Vagina (tissue), 2 donors: ENCODE results near the gene CDO1. TPM values are rescaled to one million over a fixed set of nuclear protein-coding genes. Genes with fewer than 3 reads are reported as not detected.

ENCODE experiments used
- DNase-seq, 2 donors: peaks; one replicate each; pipeline ENCODE4 v3.0.0-alpha.2; 2017; ENCODE audit errors: extremely low spot score in 2 of 2
- H3K27ac ChIP-seq: fragments of 200-600 bp; sonication (generic); one replicate; pipeline ENCODE4 v1.5.1; 2019
- H3K27me3 ChIP-seq: fragments of 200-600 bp; sonication (generic); one replicate; pipeline ENCODE4 v1.5.1; 2019
- H3K36me3 ChIP-seq, 2 donors: fragments of 200-600 bp; sonication (generic); one replicate each; pipeline ENCODE4 v1.5.1; 2017 to 2019
- H3K4me1 ChIP-seq: fragments of 200-600 bp; sonication (generic); one replicate; pipeline ENCODE4 v1.5.1; 2019
- H3K4me3 ChIP-seq, 2 donors: fragments of 200-600 bp; sonication (generic); 1 replicate in 1 of 2; 2 replicates in 1 of 2; pipeline ENCODE4 v1.5.1; 2016 to 2019
- H3K9me3 ChIP-seq: fragments of 200-600 bp; sonication (generic); one replicate; pipeline ENCODE4 v1.5.1; 2019
- POLR2A ChIP-seq, 2 donors: fragments of 450-650 bp; IDR thresholded peaks; one replicate each; pipeline ENCODE4 v1.6.1; 2017; ENCODE audit warnings: antibody characterized with exemption in 2 of 2, mild to moderate bottlenecking in 2 of 2, moderate library complexity in 2 of 2
- POLR2AphosphoS5 ChIP-seq, 2 donors: sonication (generic); formaldehyde crosslinking; IDR thresholded peaks; one replicate each; pipeline ENCODE4 v1.9.0; 2017; ENCODE audit warnings: antibody characterized with exemption in 2 of 2, mild to moderate bottlenecking in 2 of 2, low read depth in 1 of 2; ENCODE audit not compliant: insufficient read depth in 1 of 2
- intact Hi-C: fragments of 100-400 bp; cut with DNase I; formaldehyde crosslinking; loops from one replicate; pipeline ENCODE4 v1.15.1; 2023
- total RNA-seq: library from RNA; depleted of rRNA; stranded (reverse); fragments of >200 nt; gene quantifications from one replicate; pipeline ENCODE4 v1.2.3, GENCODE V29; 2016
- TF ChIP-seq, protein P1 (sequence below), 3 experiments: fragments of 450-650 bp in 2 of 3; fragments of 200-600 bp in 1 of 3; sonication (generic) in 1 of 3; IDR thresholded peaks; one replicate each; pipeline ENCODE4 v1.5.1; 2017 to 2019; ENCODE audit warnings: antibody characterized with exemption in 3 of 3, mild to moderate bottlenecking in 2 of 3, moderate library complexity in 2 of 3

The CDO1 gene
- total RNA-seq, 1 donor from 2014 or later = 16.0 TPM

DNA sequence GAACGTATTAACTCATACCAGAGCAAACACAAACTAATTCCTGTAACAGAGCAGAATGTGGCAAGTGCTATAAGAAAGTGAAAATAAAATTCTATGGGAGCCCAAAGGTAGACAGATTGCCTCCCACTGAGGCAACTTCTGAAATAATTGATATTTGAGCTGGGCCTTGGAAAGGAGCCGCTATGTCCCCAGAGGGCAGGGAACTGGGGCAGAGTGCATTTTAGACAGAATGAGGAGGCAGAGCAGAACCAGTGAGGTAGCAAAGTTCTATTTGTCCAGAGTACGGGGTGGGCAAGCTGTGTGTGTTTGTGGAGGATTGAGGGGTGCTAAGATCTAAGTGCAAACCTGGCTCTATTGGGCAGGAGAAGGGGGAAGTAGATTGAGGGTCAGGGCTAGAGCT lies 19.8 kb downstream of the CDO1 start:
- intact Hi-C loops = no loop called here
- Histone ChIP-seq H3K27me3 (no peaks in the 10 kb centered on the region), H3K4me3 (no peak overlapping the region), H3K4me1 (no peaks in the 10 kb centered on the region), H3K27ac (no peak overlapping the region), H3K36me3 (no peaks in the 10 kb centered on the region), H3K9me3 (no peaks in the 10 kb centered on the region)
- DNase-seq = no peak
- TF ChIP-seq, protein P1, sequence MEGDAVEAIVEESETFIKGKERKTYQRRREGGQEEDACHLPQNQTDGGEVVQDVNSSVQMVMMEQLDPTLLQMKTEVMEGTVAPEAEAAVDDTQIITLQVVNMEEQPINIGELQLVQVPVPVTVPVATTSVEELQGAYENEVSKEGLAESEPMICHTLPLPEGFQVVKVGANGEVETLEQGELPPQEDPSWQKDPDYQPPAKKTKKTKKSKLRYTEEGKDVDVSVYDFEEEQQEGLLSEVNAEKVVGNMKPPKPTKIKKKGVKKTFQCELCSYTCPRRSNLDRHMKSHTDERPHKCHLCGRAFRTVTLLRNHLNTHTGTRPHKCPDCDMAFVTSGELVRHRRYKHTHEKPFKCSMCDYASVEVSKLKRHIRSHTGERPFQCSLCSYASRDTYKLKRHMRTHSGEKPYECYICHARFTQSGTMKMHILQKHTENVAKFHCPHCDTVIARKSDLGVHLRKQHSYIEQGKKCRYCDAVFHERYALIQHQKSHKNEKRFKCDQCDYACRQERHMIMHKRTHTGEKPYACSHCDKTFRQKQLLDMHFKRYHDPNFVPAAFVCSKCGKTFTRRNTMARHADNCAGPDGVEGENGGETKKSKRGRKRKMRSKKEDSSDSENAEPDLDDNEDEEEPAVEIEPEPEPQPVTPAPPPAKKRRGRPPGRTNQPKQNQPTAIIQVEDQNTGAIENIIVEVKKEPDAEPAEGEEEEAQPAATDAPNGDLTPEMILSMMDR (IDR thresholded peaks at IDR 0.05) = no peak
- no peak for TF ChIP-seq POLR2AphosphoS5 (IDR thresholded peaks at IDR 0.05; ENCODE audit: insufficient read depth in 1 of 2, low read depth in 1 of 2)

- TF ChIP-seq POLR2AphosphoS5 (IDR thresholded peaks at IDR 0.05; ENCODE audit: insufficient read depth in 1 of 2, low read depth in 1 of 2) = no peak
- no peak for TF ChIP-seq POLR2A (IDR thresholded peaks at IDR 0.05)
- TF ChIP-seq, protein P1 (IDR thresholded peaks at IDR 0.05) = no peak
- intact Hi-C loops = no loop called here
- no peak overlapping the region for H3K27ac ChIP-seq
Measured at GRCh38 chr5:115795700-115796099, 20.8 kb downstream of the CDO1 start.

DNA sequence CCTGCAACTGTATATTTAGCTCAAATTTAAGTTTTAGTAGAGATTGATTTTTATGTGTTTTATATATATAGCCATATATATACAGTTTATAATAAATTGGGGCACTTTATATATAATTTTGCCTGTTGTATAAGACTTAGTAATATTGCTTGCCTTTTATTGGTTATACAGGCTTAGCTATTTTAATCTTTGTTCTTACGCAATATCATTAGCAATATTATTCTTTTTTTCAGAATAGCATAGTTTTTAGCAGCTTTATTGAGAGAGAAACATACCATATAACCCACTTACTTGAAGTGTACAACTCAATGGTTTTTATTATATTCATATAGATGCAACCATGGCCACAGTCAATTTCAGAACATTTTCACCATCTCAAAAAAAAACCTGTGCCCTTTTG lies 28.0 kb downstream of the CDO1 start:
- Histone ChIP-seq H3K27me3 (no peaks in the 10 kb centered on the region), H3K36me3 (no peaks in the 10 kb centered on the region), H3K27ac (no peak overlapping the region), H3K4me3 (no peak overlapping the region), H3K4me1 (no peaks in the 10 kb centered on the region), H3K9me3 (no peaks in the 10 kb centered on the region)
- intact Hi-C loops = loop anchor here (5.0 to 10.0 kb wide), 2 partner anchors 549 to 1516 kb away; no protein-coding TSS in a partner anchor
- TF ChIP-seq POLR2A (IDR thresholded peaks at IDR 0.05) (no peak), POLR2AphosphoS5 (IDR thresholded peaks at IDR 0.05; ENCODE audit: insufficient read depth in 1 of 2, low read depth in 1 of 2) (no peak)
- TF ChIP-seq, protein P1 (IDR thresholded peaks at IDR 0.05) = no peak
- DNase-seq = no peak

More at GRCh38 chr5:115795700-115796099, 20.8 kb downstream of the CDO1 start:
- Histone ChIP-seq H3K36me3 (no peaks in the 10 kb centered on the region), H3K27me3 (no peaks in the 10 kb centered on the region), H3K4me3 (no peak overlapping the region), H3K9me3 (no peaks in the 10 kb centered on the region), H3K4me1 (no peaks in the 10 kb centered on the region)
- no peak for DNase-seq

GRCh38 chr5:115787426-115787825 lies 29.0 kb downstream of the CDO1 start:
- Histone ChIP-seq H3K9me3 (no peaks in the 10 kb centered on the region), H3K4me3 (no peak overlapping the region), H3K27me3 (no peaks in the 10 kb centered on the region), H3K36me3 (no peaks in the 10 kb centered on the region), H3K27ac (no peak overlapping the region), H3K4me1 (no peaks in the 10 kb centered on the region)
- no peak for DNase-seq
- intact Hi-C loops = loop anchor here (5.0 to 10.0 kb wide), 2 partner anchors 550 to 1517 kb away; no protein-coding TSS in a partner anchor
- TF ChIP-seq POLR2A (IDR thresholded peaks at IDR 0.05) = no peak
- TF ChIP-seq, protein P1 (IDR thresholded peaks at IDR 0.05) = no peak
- no peak for TF ChIP-seq POLR2AphosphoS5 (IDR thresholded peaks at IDR 0.05; ENCODE audit: insufficient read depth in 1 of 2, low read depth in 1 of 2)

DNA sequence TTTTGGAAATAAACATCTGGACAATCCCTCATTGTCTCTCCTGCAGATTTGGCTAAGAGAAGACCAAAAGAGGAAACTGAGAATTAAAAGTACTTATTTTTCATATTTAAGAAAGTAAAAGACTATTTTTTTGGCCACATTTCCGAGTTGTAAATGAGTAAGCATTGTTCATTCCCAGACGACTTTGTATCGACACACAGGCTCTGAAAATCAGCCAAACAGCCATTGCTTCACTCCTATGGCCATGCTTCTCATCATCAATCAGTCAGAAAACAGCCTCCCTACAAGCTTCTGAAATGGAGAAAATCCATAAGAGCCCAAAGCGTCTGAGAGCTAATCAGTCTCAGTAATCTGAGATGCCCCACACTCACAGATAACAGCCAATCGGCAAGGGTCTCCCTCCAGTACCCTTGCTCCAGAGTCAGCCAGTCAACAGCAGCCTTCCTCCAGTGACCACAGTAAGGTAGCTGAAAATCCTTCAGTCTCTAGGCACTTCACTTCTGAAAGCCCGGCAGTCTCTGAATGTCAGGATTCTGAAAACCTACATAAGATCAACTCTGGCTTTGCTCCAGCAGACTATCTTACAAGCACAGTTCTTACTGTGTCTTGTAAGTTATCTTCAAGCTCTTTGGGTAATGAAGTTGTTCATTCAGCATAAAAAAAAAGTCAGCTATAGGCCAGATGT lies 30.9 kb downstream of the CDO1 start:
- Histone ChIP-seq H3K4me3 (no peak overlapping the region), H3K4me1 (no peaks in the 10 kb centered on the region), H3K36me3 (no peaks in the 10 kb centered on the region), H3K9me3 (no peaks in the 10 kb centered on the region), H3K27ac (no peak overlapping the region), H3K27me3 (no peaks in the 10 kb centered on the region)
- TF ChIP-seq POLR2AphosphoS5 (IDR thresholded peaks at IDR 0.05; ENCODE audit: insufficient read depth in 1 of 2, low read depth in 1 of 2) = no peak
- TF ChIP-seq POLR2A (IDR thresholded peaks at IDR 0.05) = no peak
- TF ChIP-seq, protein P1 (IDR thresholded peaks at IDR 0.05) = no peak
- no peak for DNase-seq
- intact Hi-C loops = loop anchor here (5.0 to 10.0 kb wide), 2 partner anchors 552 to 1519 kb away; no protein-coding TSS in a partner anchor
